ENCODE data around the gene ZMIZ1. TPM values are rescaled to one million over a fixed set of nuclear protein-coding genes. Genes with fewer than 3 reads are reported as not detected.

Gene ZMIZ1
- total RNA-seq, 4 donors from 2014 or later: 22.7 to 37.5 (median 31.7) TPM

- DNase-seq: no peak
- H3K27me3 ChIP-seq: no peaks in the 10 kb centered on the region
- H3K4me3 ChIP-seq: no peak overlapping the region
- no peak for ATAC-seq
- intact Hi-C loops (cut with DNase I; ENCODE audit: low total_unique reads) (no loop called here), in situ Hi-C loops (cut with MboI; ENCODE audit: low sequenced_read_pairs in 4 of 4) (no loop called here)
- H3K27ac ChIP-seq: no peak overlapping the region
- no peaks in the 10 kb centered on the region for H3K9me3 ChIP-seq
- H3K4me1 ChIP-seq: no peaks in the 10 kb centered on the region
- H3K36me3 ChIP-seq: peaks cover 0 to 47% of the 10 kb centered on the region in 2 donors
- TF ChIP-seq POLR2A (IDR thresholded peaks at IDR 0.05) (no peak), CTCF (IDR thresholded peaks at IDR 0.05 in 4 of 5, conservative IDR thresholded peaks at IDR 0.05 in 1 of 5) (no peak)
These were observed 141.9 kb downstream of the ZMIZ1 start for GRCh38 chr10:79210672-79211071.

DNA sequence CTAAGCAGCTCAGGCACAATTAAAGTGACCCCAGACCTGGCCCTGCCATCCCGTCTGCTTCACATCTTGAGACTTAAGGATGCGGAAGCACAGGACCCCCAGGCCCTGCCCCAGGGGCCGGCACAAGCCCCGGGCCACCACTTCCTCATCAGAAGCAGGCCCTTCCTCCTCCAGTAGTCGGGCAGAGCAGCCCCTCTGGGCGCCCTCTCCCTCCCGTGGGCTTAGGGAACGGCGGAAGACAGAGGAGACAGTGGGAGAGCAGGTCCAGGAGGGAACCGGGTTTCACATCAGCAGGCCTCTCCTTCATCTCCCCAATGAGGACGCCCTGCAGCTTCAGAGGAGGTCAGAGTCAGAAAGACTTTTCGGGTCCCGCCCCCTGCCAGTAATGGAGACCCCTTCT is 142.8 kb downstream of the ZMIZ1 start:
- no peaks in the 10 kb centered on the region for H3K27me3 ChIP-seq
- no peak overlapping the region for H3K27ac ChIP-seq
- in situ Hi-C loops (cut with MboI; ENCODE audit: low sequenced_read_pairs in 4 of 4): no loop called here
- H3K4me1 ChIP-seq: no peaks in the 10 kb centered on the region
- H3K4me3 ChIP-seq: no peak overlapping the region
- H3K9me3 ChIP-seq: no peaks in the 10 kb centered on the region
- ATAC-seq (no peak), DNase-seq (no peak)
- TF ChIP-seq CTCF (IDR thresholded peaks at IDR 0.05 in 4 of 5, conservative IDR thresholded peaks at IDR 0.05 in 1 of 5) (no peak), POLR2A (IDR thresholded peaks at IDR 0.05) (no peak)
- intact Hi-C loops (cut with DNase I; ENCODE audit: low total_unique reads): no loop called here
- H3K36me3 ChIP-seq: peaks cover 0 to 57% of the 10 kb centered on the region in 2 donors

- intact Hi-C loops (cut with DNase I; ENCODE audit: low total_unique reads): no loop called here
- Histone ChIP-seq H3K27ac (no peak overlapping the region), H3K4me1 (peaks cover 9 to 11% of the 10 kb centered on the region in 2 donors), H3K27me3 (no peaks in the 10 kb centered on the region), H3K36me3 (peaks cover 3 to 55% of the 10 kb centered on the region in 2 donors), H3K4me3 (no peak overlapping the region), H3K9me3 (no peaks in the 10 kb centered on the region)
- no peak for TF ChIP-seq POLR2A (IDR thresholded peaks at IDR 0.05)
- TF ChIP-seq CTCF (IDR thresholded peaks at IDR 0.05 in 4 of 5, conservative IDR thresholded peaks at IDR 0.05 in 1 of 5): no peak
- DNase-seq (no peak), ATAC-seq (no peak)
- in situ Hi-C loops (cut with MboI; ENCODE audit: low sequenced_read_pairs in 4 of 4): no loop called here
These were observed 146.8 kb downstream of the ZMIZ1 start for GRCh38 chr10:79215531-79215930.

- H3K4me1 ChIP-seq: peaks cover 37 to 43% of the 10 kb centered on the region in 2 donors
- H3K4me3 ChIP-seq: no peak overlapping the region
- in situ Hi-C loops (cut with MboI; ENCODE audit: low sequenced_read_pairs in 4 of 4) (no loop called here), intact Hi-C loops (cut with DNase I; ENCODE audit: low total_unique reads) (no loop called here)
- peak in 1 of 2 donors; percentile 41 for DNase-seq
- TF ChIP-seq CTCF (IDR thresholded peaks at IDR 0.05 in 4 of 5, conservative IDR thresholded peaks at IDR 0.05 in 1 of 5) (no peak), POLR2A (IDR thresholded peaks at IDR 0.05) (no peak)
- H3K27me3 ChIP-seq: no peaks in the 10 kb centered on the region
- H3K36me3 ChIP-seq: peaks cover 3 to 29% of the 10 kb centered on the region in 2 donors
- no peak for ATAC-seq
- peak overlapping the region in 1 of 4 donors; percentile 36 for H3K27ac ChIP-seq
- no peaks in the 10 kb centered on the region for H3K9me3 ChIP-seq
These were observed 150.7 kb downstream of the ZMIZ1 start for GRCh38 chr10:79219322-79219957.

DNA sequence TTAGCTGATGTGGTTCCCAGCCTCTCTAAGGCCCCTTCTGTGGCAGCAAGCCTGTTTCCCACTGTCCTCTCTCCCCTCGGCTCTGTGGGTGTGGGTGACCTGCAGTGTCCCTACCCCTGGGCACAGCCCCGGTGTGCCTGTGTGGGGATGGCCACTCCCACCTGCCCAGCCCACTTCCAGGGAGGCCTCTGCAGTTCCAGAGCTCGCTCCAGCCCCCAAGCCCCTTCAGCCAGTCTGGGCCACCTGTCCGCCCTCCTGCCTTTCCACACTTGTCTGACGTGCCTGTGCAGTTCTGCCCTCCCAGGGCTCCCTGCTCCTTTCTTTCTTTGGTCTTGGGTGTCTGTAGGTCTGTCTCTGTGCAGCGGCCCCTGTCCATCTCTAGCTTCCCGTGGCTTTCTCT is 151.5 kb downstream of the ZMIZ1 start:
- TF ChIP-seq POLR2A (IDR thresholded peaks at IDR 0.05) (no peak), CTCF (IDR thresholded peaks at IDR 0.05 in 4 of 5, conservative IDR thresholded peaks at IDR 0.05 in 1 of 5) (no peak)
- ATAC-seq (no peak), DNase-seq (no peak)
- no peaks in the 10 kb centered on the region for H3K9me3 ChIP-seq
- peak overlapping the region in 2 of 4 donors; percentile 22 to 36 for H3K27ac ChIP-seq
- intact Hi-C loops (cut with DNase I; ENCODE audit: low total_unique reads): no loop called here
- peaks cover 39 to 45% of the 10 kb centered on the region in 2 donors for H3K4me1 ChIP-seq
- in situ Hi-C loops (cut with MboI; ENCODE audit: low sequenced_read_pairs in 4 of 4): no loop called here
- peaks cover 3 to 28% of the 10 kb centered on the region in 2 donors for H3K36me3 ChIP-seq
- no peak overlapping the region for H3K4me3 ChIP-seq
- no peaks in the 10 kb centered on the region for H3K27me3 ChIP-seq

Data from gastrocnemius medialis (tissue), 4 donors.